PC-3 (cell line): ENCODE results near the gene SLC25A45.

ENCODE experiments used
- EZH2 ChIP-seq: fragments of 300-600 bp; sonication (generic); IDR thresholded peaks from one replicate; pipeline ENCODE4 v1.6.1; 2017; ENCODE audit warnings: antibody characterized with exemption, mild to moderate bottlenecking, low read length; ENCODE audit not compliant: unreplicated experiment
- TF ChIP-seq, protein P1 (sequence below): fragments of 300-600 bp; sonication (generic); conservative IDR thresholded peaks from 2 replicates; pipeline ENCODE4 v1.5.1; 2017; ENCODE audit warnings: antibody characterized with exemption, low read depth, mild to moderate bottlenecking, low read length

DNA sequence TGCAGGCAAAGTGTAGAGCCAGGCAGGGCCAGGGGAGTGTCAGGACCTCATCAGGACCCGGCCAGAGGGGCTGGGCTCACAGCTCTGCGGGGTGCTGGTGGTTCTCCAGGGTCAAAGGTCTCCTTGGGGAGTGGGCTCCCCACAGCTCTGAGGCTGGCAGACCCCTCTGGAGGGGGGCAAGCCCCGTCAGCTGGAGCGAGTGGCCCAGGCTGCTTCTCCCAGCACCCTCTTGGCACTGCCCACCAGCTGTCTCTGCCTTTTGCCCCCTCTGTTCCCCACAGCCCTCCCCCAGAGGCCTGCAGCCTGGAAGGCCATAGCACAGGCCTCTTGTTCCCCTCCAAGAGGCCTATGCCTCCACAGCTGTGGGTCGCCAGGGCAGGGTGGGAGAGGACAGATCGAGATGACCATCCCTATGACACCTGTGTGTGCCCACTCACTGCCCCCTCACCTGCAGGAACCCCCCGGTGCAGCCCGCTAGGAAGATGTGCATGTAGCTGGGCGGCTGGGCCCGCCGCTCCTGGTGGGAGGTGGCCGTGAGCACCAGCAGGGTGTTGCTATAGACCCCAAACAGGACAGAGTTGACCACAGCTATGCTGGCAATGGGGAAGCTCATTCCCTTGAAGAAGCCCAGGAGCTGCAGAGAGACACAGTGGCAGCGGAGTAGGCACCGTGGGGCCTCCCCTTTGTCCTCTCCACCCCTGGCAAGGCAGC is 3.4 kb downstream of the SLC25A45 start:
- TF ChIP-seq, protein P1, sequence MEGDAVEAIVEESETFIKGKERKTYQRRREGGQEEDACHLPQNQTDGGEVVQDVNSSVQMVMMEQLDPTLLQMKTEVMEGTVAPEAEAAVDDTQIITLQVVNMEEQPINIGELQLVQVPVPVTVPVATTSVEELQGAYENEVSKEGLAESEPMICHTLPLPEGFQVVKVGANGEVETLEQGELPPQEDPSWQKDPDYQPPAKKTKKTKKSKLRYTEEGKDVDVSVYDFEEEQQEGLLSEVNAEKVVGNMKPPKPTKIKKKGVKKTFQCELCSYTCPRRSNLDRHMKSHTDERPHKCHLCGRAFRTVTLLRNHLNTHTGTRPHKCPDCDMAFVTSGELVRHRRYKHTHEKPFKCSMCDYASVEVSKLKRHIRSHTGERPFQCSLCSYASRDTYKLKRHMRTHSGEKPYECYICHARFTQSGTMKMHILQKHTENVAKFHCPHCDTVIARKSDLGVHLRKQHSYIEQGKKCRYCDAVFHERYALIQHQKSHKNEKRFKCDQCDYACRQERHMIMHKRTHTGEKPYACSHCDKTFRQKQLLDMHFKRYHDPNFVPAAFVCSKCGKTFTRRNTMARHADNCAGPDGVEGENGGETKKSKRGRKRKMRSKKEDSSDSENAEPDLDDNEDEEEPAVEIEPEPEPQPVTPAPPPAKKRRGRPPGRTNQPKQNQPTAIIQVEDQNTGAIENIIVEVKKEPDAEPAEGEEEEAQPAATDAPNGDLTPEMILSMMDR: no peak
- no peak for TF ChIP-seq EZH2
